Medulla oblongata (tissue), 1 donor: ENCODE results near the gene TET1.
"Not testable (repeated sequence)": the region's sequence is repeated elsewhere in the genome, so short reads cannot be mapped to it uniquely, and the experiment has no call there.

Source experiments
- DNase-seq: peaks from one replicate; pipeline ENCODE4 v3.0.0-alpha.2; 2015; ENCODE audit errors: extremely low spot score

Gene TET1

DNA sequence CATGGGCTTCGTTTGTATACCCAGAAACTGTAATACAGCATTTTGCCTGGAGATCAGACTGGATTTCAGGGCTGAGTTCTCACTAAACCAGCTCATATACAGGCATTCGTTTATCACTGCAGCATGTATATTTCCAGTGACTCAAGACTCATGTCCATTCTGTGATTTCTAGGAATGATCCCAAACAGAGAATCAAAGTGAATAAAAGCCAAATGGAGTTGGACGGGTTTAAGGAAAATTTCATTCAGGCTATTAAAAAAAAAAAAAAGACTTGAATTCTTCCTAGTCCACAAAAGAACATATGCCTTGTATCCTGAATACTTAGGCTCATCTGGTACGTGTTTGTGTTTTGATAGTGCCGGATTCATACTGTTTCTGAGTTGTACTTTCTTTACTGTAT, 46.8 kb downstream of the TET1 start:
- DNase-seq: peak; percentile 12

DNA sequence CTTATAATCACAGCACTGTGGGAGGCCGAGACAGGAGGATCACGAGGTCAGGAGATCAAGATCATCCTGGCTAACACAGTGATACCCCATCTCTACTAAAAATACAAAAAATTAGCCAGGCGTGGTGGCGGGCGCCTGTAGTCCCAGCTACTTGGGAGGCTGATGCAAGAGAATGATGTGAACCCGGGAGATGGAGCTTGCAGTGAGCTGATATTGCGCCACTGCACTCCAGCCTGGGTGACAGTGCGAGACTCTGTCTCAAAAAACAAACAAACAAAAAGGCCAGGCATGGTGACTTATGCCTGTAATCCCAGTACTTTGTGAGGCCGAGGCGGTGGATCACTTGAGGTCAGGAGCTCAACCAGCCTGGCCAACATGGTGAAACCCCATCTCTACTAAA, 49.9 kb downstream of the TET1 start:
- DNase-seq: not testable (repeated sequence)

DNA sequence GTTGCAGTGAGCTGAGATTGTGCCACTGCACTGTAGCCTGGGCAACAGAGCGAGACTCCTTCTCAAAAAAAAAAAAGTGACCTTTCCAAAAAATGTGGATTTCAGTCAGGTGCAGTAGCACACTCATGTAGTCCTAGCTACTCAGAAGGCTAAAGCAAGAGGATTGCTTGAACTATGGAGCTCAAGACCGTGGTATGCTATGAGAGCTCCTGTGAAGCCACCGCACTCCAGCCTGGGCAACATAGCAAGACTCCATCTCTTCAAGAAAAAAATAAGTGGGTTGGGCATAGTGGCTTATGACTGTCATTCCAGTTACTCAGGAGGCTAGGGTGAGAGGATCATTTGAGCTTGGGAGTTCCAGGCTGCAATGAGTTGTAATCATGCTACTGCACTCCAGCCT, 51.1 kb downstream of the TET1 start:
- no peak for DNase-seq

DNA sequence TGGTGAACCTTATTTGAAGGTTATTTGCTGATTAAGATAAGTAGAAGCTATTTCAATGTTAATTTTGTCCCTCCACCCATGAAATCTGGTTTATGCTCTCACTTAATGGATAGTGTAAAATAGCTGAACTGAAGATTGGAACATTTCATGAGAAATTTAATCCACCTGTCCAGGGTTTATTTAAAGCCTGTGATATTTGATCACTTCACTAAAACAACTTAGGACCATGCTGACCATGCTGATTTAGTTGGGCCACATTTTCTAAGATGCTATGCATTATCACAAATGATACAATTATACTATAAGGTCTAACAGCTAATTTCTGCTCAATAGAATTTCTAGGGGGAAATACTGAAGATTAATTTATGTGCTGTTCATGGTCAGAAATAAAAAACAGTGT, 53.8 kb downstream of the TET1 start:
- DNase-seq: not testable (repeated sequence)

DNA sequence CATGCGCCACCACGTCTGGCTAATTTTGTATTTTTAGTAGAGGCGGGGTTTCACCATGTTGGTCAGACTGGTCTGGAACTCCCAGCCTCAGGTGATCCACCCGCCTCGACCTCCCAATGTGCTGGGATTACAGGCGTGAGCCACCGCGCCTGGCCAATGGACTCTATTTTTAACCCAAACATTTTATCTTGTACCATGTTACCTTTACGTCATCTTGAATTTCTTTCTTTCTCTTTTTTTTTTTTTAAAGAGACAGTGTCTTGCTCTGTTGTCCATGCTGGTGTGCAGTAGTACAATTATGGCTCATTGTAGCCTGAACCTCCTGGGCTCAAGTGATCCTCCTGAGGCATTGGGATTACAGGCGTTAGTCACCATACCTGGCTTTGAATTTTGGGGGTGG, 57.6 kb downstream of the TET1 start:
- not testable (repeated sequence) for DNase-seq

DNA sequence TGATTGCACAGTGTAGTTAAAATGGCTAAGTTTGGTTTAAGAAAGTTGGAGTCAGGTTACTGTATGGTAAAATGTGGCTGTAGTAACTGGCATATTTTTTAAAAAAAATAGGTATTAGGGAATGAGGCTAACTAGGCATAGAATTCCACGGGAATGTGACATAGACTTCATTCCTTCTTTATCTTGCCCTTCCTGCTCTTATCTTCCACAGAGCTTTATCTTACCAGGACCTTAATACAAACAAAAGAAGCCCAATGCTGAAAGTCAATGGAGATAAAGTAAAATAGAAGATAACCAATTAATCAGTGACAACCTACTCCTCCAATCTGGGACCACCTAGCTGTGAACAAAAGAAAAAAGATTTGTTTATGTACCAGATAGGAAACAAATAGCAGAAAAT, 58.1 kb downstream of the TET1 start:
- no peak for DNase-seq

DNA sequence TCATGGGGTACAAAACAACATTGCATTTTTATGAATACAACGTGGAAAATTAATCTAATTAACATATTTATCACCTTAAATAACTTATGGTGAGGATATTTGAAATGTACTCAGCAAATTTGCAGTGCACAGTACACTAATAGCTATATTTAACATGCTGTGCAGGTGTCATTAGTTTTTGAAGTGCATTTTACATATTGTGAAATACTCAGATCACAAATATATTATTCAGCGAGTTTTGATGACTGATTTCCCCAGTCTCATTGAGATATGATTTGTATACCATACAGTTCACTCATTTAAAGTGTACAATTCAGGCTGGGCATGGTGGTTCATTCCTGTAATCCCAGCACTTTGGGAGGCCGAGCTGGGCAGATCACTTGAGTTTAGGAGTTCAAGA, 59.5 kb downstream of the TET1 start:
- no peak for DNase-seq

DNA sequence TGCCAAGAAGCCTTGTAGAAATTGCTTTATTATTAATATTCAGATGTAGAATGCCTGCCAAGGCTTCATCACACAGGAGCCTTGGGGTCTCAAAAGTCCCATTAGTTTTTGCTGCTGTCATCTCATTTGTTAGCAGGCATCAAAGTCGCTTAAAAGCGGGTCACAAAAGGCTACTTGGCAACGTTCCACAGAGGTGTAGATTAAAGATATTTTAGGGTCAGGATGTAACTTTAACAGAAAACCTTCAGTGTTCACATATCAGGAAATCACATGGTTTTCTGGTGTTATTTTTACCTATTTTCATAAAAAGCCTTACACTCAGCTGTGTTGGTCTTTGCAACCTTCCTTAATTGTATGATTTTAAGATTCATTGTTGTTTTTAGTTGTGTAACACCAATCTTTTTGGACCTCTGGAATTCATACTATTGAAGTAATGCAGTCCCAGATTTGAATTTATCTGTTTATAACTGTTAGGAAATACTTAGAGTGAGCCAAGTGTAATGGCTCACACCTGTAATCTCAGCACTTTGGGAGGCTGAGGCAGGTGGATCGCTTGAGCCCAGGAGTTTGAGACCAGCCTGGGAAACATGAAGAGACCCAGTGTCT, 65.3 kb downstream of the TET1 start:
- no peak for DNase-seq

DNA sequence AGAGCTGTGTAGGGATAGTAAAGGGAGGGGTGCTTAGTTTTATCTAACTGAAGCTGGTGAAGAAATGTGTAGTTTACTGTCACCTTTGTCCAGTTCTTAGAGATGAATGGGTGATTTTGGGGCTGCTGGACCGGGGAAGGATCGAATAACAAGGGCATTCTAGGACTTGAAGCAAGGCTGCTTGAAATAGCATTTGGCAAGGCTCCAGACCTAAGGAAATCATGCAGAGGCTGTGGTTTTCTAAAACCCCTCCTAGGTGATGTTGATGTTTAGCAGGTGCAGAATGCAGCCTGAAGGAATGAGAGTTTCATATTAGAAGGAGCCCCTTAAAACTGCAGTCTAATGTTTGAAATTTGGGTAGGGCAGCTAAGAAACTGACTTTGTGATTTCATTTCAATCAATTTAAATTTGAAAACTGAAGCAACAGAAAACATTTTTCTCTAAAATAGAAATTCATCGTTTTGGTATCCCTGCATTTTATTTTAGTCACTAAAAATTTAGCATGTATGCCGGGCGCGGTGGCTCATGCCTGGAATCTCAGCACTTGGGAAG, 68.5 kb downstream of the TET1 start:
- no peak for DNase-seq

DNA sequence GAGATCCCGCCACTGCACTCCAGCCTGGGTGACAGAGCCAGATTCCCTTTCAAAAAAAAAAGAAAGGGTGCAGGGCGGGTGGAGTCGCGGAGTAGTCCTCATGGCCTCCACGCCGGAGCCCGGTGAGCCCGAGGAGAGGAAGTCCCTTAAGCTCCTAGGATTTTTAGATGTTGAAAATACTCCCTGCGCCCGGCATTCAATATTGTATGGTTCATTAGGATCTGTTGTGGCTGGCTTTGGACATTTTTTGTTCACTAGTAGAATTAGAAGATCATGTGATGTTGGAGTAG, 72.1 kb downstream of the TET1 start:
- not testable (repeated sequence) for DNase-seq

DNA sequence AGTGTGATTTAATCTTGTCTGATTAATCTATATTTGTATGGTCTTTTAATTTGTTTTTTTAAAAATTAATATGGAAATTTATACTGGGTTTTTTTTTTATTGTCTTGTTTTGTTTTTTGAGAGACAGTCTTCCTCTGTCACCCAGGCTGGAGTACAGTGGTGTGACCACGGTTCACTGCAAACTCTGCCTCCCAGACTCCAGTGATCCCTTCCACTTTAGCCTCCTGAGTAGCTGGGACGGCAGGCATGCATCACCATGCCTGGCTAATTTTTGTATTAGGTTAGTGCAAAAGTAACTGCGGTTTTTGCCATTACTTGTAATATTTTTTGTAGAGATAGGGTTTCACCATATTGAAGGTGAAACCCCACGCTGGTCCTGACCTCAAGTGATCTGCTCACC, 73.1 kb downstream of the TET1 start:
- no peak for DNase-seq

DNA sequence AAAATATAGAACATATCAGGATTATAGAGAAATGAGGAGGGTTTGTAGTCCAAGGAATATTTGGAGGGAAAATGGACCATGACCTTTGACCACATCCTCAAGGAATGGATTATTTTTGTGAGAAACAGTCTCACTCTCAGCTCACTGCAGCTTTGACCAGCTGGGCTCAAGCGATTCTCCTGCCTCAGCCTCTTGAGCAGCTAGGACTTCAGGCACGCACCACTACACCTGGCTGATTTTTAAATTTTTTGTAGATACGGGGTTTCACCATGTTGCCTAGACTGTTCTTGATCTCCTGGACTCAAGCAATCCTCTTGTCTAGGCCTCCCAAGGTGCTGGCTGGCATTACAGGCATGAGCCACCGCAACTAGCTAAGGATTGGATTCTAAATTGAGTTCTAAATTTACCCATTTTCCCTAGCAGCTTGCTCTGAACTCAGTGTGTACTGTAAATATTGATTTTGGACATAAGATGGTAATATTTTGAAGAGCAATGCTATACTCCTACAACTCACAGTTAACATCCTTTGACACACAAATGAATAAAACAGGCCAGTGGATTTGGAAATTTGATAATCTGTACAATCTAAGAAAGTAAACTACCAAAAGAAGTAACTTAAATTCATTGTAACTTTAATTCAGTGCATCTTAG, 73.8 kb downstream of the TET1 start:
- no peak for DNase-seq

DNA sequence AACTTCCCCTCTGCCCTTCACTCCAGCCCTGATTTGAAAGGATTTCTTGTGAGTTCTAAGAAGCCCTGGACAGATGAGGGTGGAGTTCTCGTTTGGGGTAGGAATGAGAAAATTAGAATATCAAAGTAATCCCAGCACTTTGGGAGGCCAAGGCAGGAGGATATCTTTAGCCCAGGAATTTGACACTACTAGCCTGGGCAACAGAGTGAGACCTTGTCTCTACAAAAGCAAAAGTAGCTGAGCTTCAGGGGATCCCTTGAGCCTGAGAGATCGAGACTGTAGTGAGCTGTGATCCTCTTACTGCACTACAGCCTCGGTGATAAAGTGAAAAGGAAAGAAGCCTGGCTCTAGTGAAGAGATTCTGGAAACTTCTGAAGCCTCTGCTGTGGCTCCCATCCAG, 76.2 kb downstream of the TET1 start:
- DNase-seq: no peak

DNA sequence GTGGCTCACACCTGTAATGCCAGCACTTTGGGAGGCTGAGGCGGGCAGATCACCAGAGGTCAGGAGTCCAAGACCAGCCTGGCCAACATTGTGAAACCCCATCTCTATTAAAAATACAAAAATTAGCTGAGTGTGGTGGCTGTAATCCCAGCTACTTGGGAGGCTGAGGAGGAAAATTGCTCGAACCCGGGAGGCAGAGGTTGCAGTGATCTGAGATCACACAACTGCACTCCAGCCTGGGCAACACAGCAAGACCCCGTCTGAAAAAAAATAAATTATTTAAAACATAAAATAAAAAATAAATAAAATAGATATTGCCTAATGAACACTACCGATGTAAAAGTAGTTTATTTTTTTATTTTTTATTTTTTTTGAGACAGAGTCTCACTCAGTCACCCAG, 83.4 kb downstream of the TET1 start:
- not testable (repeated sequence) for DNase-seq

DNA sequence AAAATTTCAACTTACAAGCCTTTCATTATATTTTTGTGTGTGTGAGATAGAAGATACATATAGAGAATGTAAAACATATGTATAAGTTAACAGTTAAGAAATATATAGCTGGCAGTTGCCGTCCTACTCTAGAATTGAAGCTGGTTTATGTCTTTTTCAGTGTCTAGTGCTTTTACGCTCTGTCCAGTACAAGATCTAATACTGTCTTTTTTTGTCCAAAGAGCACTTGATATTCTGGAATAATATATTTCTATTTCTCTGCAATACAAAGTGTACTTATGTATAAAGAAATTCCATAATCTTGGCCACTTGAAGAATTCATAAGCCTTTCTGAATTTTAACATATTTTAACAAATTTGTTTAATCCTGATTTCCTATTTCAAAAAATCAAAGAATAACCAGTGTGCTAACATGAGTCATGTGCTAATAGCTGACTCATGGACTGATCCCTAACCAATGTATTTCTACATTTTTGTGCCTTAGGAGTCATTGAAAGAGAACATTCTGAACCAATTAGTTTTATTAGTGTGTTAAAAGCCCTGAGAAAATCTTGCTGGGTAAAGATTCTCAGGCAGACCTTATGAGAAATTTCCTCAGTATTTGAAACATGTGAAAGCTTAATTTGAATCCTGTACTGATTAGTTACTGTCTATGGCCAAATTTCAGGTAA, 87.7 kb downstream of the TET1 start:
- no peak for DNase-seq

DNA sequence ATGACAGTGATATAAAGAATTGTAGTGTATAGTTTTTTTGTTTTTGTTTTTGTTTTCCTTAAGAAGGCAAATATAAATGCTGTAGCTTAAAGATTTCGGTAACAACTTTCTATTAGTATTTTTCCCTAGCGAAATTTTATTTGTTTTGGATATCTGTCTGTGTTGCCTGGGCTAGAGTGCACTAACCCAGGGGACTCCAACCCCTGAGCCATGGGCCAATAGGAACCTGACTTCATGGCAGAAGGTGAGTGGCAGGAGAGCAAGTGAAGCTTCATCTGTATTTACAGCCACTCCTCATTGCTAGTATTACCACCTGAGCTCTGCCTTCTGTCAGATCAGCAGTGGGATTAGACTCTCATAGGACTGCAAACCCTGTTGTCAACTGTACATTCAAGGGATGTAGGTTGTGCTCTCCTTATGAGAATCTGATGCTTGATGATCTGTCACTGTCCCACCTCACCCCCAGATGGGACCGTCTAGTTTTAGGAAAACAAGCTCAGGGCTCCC, 95.5 kb downstream of the TET1 start:
- no peak for DNase-seq

DNA sequence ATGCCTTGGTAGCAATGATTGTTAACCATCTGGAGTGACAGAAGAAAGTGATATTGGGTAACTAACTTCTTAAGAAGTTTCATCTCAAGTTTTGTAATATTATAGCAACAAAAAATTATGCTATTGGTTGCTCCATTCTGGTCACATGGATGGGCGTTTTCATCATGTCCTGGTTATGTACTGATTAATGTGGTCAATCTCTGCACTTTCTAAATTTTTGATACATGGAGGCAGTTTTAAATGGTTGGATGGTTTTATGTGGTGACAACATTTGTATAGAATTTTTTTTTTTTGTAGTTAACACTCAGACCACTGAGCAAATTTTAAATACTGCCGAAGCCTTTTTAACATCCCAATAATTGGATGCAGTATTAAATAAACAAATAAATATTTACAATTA, 105.7 kb downstream of the TET1 start:
- no peak for DNase-seq

DNA sequence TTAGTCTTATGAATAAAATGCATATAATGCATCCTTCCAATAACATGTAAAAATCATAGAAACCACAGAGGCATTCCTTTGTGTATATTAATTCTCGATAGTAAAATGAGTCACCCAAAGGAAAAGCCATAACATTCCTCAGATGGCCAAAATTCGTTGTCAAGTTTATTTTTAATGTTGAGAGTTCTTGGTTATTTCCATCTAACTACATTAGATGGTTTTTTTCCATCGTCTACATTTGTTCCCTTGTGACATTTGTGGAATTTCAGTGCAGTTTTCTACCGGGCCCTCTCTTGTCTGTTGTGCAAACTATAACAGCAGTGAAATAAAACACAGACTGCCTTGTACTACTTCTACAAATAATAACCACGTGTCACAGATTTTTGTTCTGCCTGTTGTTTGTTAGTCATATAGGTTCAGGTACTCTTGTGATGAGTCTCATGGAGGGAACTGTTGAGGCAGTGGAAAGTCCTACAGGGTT, 106.2 kb downstream of the TET1 start:
- no peak for DNase-seq

DNA sequence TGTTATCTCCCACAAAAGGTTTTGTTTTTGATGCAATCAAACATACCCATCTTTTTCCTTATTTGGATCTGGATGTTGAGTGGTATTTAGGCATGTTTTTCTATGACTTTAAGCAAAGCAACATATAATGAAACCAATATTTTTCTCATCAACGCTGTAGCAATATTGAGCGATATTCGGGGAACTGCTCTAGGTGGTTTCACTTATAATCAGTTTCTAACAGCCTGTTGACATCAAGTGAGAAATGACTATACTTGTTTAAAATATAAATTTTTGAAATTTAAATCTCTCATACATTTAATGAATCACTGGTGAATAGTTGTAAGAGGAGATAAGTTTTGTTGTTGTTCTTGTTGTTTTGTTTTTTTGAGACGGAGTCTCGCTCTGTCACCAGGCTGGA, 108.1 kb downstream of the TET1 start:
- DNase-seq: no peak

DNA sequence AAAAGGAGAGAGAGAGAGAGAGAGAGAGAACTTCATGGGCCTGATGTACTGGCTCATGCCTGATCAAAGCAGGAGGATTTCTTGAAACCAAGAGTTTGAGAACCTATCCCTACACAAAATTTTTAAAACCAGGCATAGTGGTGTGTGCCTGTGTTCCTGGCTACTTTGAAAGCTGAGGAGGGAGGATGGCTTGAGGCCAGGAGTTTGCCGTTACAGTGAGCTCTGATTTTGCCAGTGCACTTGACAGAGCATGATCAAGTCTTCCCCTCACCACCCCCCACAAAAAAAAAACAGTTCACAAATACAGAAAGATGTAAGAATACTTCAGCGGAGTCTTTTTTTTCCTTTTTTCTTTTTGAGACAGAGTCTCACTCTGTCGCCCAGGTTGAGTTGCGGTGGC, 108.8 kb downstream of the TET1 start:
- DNase-seq: no peak

DNA sequence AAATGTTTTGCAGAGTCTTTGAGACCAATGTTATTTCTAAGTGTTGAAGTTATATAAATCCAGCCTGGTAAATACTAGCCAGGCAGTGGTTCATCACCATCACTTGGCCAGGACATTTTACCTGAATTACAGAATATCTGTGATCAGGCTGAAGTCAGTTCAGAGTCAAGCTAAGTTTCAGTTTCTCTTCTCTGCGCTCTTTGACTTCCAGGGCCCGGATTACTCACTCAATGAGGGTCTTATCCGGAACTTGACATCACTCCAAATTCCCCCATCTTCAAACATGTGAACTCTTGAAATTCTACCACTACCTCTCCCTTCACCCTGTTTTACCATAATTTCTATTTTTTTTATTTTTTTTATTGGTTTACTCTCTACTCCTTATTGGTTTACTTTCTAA, 124.3 kb downstream of the TET1 start:
- no peak for DNase-seq

DNA sequence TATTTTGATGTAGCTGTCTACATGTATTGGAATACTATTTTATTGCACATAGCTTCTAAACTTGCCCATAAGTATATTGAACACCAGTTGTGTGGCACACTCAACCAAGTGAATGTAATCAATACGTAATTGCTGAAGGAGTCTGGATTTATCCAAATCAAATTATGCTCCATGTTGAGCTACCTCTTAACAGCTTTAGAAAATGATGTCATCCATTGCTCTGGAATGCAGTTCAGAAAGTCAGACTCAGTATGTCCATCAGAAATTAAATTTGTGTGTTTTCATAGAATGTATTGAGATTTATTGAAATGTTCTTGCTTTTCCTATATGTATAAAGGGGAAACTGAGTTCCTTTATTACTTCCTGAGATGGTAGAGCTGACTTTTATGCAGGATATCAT, 135.9 kb downstream of the TET1 start:
- no peak for DNase-seq

DNA sequence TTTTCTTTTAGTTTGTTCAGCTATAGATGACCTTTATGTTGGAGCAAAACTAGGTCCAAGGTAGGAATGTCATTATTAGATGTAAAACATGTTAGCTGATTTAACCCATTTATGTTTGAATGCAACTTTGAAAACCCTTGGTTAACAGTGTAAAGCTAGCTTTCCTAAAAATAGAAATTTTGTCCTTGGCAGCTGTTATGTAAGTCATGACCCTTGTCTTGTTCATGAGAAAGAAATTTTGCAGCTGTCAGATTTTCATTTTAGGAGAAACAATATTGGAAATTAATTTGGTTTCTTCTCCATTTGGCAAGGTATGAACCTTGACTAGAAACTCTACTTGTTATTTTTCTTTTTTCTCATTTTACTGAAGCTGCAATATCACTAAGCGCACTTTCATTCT, 137.0 kb downstream of the TET1 start:
- no peak for DNase-seq
